ENCODE results near the gene STUB1. TPM values are rescaled to one million over a fixed set of nuclear protein-coding genes. Genes with fewer than 3 reads are reported as not detected.

STUB1 gene
- total and polyA plus RNA-seq, 2 donors (not counting 1 experiment from before 2014, with no cell fraction given) = 94.3 to 116 TPM

GRCh38 chr16:694187-694862 is 14.1 kb downstream of the STUB1 start:
- H3K4me2 ChIP-seq (replicated peaks; ENCODE audit: low read depth, low read length, poor library complexity, severe bottlenecking) = peak overlapping the region; percentile 96
- no peak overlapping the region for H3K27ac ChIP-seq (ENCODE audit: low read length in 2 of 2)
- Mint-ChIP-seq H3K27me3 (peaks cover 17% of the 10 kb centered on the region), H3K27ac (no peak overlapping the region), H3K9me3 (ENCODE audit: insufficient read depth) (no peaks in the 10 kb centered on the region), H3K4me3 (peak overlapping the region; percentile 75), H3K4me1 (peaks cover 23% of the 10 kb centered on the region)
- DNase-seq = no peak
- H3K9ac ChIP-seq (ENCODE audit: low read length) = peak overlapping the region; percentile 58
- H3K4me1 ChIP-seq (ENCODE audit: control insufficient read depth in 2 of 2, insufficient read depth in 2 of 2, low read length in 2 of 2) = peaks cover 30 to 39% of the 10 kb centered on the region in 2 donors
- H3K9me3 ChIP-seq (ENCODE audit: control extremely low read depth in 1 of 3, control insufficient read depth in 2 of 3, insufficient read depth in 1 of 3, low read length in 2 of 3) = peaks cover 0 to 32% (median 0%) of the 10 kb centered on the region in 3 donors
- ChIA-PET POLR2A (no interaction called here), CTCF (no interaction called here)
- intact Hi-C loops (cut with micrococcal nuclease) = no loop called here
- peaks cover 2% of the 10 kb centered on the region for H4K20me1 ChIP-seq (ENCODE audit: control insufficient read depth, insufficient read depth, low read length, poor library complexity, severe bottlenecking)
- no peaks in the 10 kb centered on the region for H3K36me3 ChIP-seq (replicated peaks in 1 of 2; ENCODE audit: control extremely low read depth in 1 of 2, control insufficient read depth in 1 of 2, extremely low read depth in 1 of 2, insufficient read depth in 2 of 2, low read length in 1 of 2)
- peak overlapping the region; percentile 33 for H2AFZ ChIP-seq (ENCODE audit: insufficient read depth, low read depth, low read length, poor library complexity, severe bottlenecking)
- TF ChIP-seq CTCF (IDR thresholded peaks at IDR 0.05) = no peak
- TF ChIP-seq EZH2 (IDR thresholded peaks at IDR 0.05; ENCODE audit: borderline replicate concordance, insufficient read depth, low read depth, low read length, poor library complexity, severe bottlenecking) = peak; percentile 95
- 3% methylated on average over 54 of the region's 64 CpGs for WGBS (ENCODE audit: insufficient coverage)
- no peak for ATAC-seq (ENCODE audit: low read depth)
- H3K27me3 ChIP-seq (replicated peaks in 1 of 4; ENCODE audit: control extremely low read depth in 1 of 4, control insufficient read depth in 3 of 4, insufficient read depth in 4 of 4, low read length in 3 of 4) = peaks cover 0 to 47% (median 17%) of the 10 kb centered on the region in 4 experiments
- H3K4me3 ChIP-seq (ENCODE audit: control extremely low read depth in 1 of 5, extremely low read depth in 1 of 5, insufficient read depth in 1 of 5, low read depth in 2 of 5, low read length in 4 of 5) = peak overlapping the region in 4 of 5 experiments; percentile 40 to 58 (median 52)
- H3K79me2 ChIP-seq (ENCODE audit: control insufficient read depth, insufficient read depth, low read length) = peaks cover 7% of the 10 kb centered on the region

- no peaks in the 10 kb centered on the region for H3K36me3 ChIP-seq (replicated peaks in 1 of 2; ENCODE audit: control extremely low read depth in 1 of 2, control insufficient read depth in 1 of 2, extremely low read depth in 1 of 2, insufficient read depth in 2 of 2, low read length in 1 of 2)
- Mint-ChIP-seq H3K9me3 (ENCODE audit: insufficient read depth) (no peaks in the 10 kb centered on the region), H3K4me1 (peaks cover 20% of the 10 kb centered on the region), H3K27me3 (peaks cover 17% of the 10 kb centered on the region), H3K27ac (no peak overlapping the region), H3K4me3 (peak overlapping the region; percentile 41)
- peaks cover 27 to 38% of the 10 kb centered on the region in 2 donors for H3K4me1 ChIP-seq (ENCODE audit: control insufficient read depth in 2 of 2, insufficient read depth in 2 of 2, low read length in 2 of 2)
- DNase-seq = peak; percentile 44
- ATAC-seq (ENCODE audit: low read depth) = no peak
- H3K4me2 ChIP-seq (replicated peaks; ENCODE audit: low read depth, low read length, poor library complexity, severe bottlenecking) = peak overlapping the region; percentile 96
- H3K27me3 ChIP-seq (replicated peaks in 1 of 4; ENCODE audit: control extremely low read depth in 1 of 4, control insufficient read depth in 3 of 4, insufficient read depth in 4 of 4, low read length in 3 of 4) = peaks cover 0 to 53% (median 20%) of the 10 kb centered on the region in 4 experiments
- peak overlapping the region; percentile 33 for H2AFZ ChIP-seq (ENCODE audit: insufficient read depth, low read depth, low read length, poor library complexity, severe bottlenecking)
- peaks cover under 1% of the 10 kb centered on the region for H3K79me2 ChIP-seq (ENCODE audit: control insufficient read depth, insufficient read depth, low read length)
- 0% methylated on average over 23 of the region's 37 CpGs for WGBS (ENCODE audit: insufficient coverage)
- peaks cover 0 to 34% (median 0%) of the 10 kb centered on the region in 3 donors for H3K9me3 ChIP-seq (ENCODE audit: control extremely low read depth in 1 of 3, control insufficient read depth in 2 of 3, insufficient read depth in 1 of 3, low read length in 2 of 3)
- peak overlapping the region; percentile 58 for H3K9ac ChIP-seq (ENCODE audit: low read length)
- CTCF ChIA-PET = no interaction called here
- H4K20me1 ChIP-seq (ENCODE audit: control insufficient read depth, insufficient read depth, low read length, poor library complexity, severe bottlenecking) = no peaks in the 10 kb centered on the region
- intact Hi-C loops (cut with micrococcal nuclease) = no loop called here
- H3K27ac ChIP-seq (ENCODE audit: low read length in 2 of 2) = no peak overlapping the region
- H3K4me3 ChIP-seq (ENCODE audit: control extremely low read depth in 1 of 5, extremely low read depth in 1 of 5, insufficient read depth in 1 of 5, low read depth in 2 of 5, low read length in 4 of 5) = peak overlapping the region in 4 of 5 experiments; percentile 40 to 58 (median 52)
- TF ChIP-seq EZH2 (IDR thresholded peaks at IDR 0.05; ENCODE audit: borderline replicate concordance, insufficient read depth, low read depth, low read length, poor library complexity, severe bottlenecking) (no peak), CTCF (IDR thresholded peaks at IDR 0.05) (no peak)
- POLR2A ChIA-PET = interaction anchor here (1.0 kb wide), 1 partner anchor 59 kb away, joined by 3 read pairs; the partner anchor contains the start of gene METTL26
Measured at GRCh38 chr16:694863-695354, 14.7 kb downstream of the STUB1 start.

Data from B cell (primary cell).